Measurements from ENCODE around the gene CYP1A1. TPM values are rescaled to one million over a fixed set of nuclear protein-coding genes. Genes with fewer than 3 reads are reported as not detected.

Gene CYP1A1
- total and polyA plus RNA-seq, 2 of the 13 experiments (the other 11 are each of a cell fraction or from before 2014, with no cell fraction given), result 7.9 to 8.0 TPM

- intact Hi-C loops (cut with micrococcal nuclease; ENCODE audit: unreplicated experiment), result loop anchor here (10.0 kb wide), 1 partner anchor 56 kb away; no protein-coding TSS in a partner anchor
- ATAC-seq (no peak), DNase-seq (ENCODE audit: low spot score) (no peak), FAIRE-seq (no peak)
- Histone ChIP-seq H3K4me1 (ENCODE audit: insufficient read depth, low read length) (peaks cover 13% of the 10 kb centered on the region; the same call in 1 of the 2 replicates), H2AFZ (ENCODE audit: low read length) (no peak overlapping the region), H3K27ac (ENCODE audit: extremely low read length, insufficient read depth, low read length) (no peak overlapping the region), H3K4me3 (replicated peaks in 1 of 3; ENCODE audit: insufficient read depth in 1 of 3, low read depth in 2 of 3, low read length in 3 of 3) (no peak overlapping the region), H3K27me3 (ENCODE audit: control insufficient read depth in 1 of 2, insufficient read depth in 2 of 2, low read length in 2 of 2) (no peaks in the 10 kb centered on the region), H4K20me1 (ENCODE audit: insufficient read depth, low read length) (no peaks in the 10 kb centered on the region), H3K9ac (ENCODE audit: insufficient read depth, low read depth, low read length) (no peak overlapping the region), H3K79me2 (ENCODE audit: insufficient read depth, low read length) (no peaks in the 10 kb centered on the region), H3K4me2 (ENCODE audit: low read depth, low read length) (no peak overlapping the region), H3K9me3 (ENCODE audit: low read length) (no peaks in the 10 kb centered on the region), H3K36me3 (replicated peaks in 1 of 2; ENCODE audit: control insufficient read depth in 1 of 2, insufficient read depth in 2 of 2, low read length in 2 of 2) (no peaks in the 10 kb centered on the region)
- POLR2A ChIA-PET, result no interaction called here
- in situ Hi-C loops (cut with HindIII; ENCODE audit: extremely low pct_ligation_motif_present, low pct_unique_long_range_greater_than_20kb), result no loop called here
- CTCF ChIA-PET (ENCODE audit: low intra/inter-chr PET ratio, low total read pairs), result no interaction called here
- 0% methylated on average over 1 of the region's 1 CpG for WGBS (ENCODE audit: low lambda C conversion rate)
- TF ChIP-seq ZNF530 (CRISPR knock-in tag; IDR thresholded peaks at IDR 0.05; ENCODE audit: low read depth) (no peak), ZNF614 (CRISPR knock-in tag; IDR thresholded peaks at IDR 0.05; ENCODE audit: borderline replicate concordance) (no peak), ETV6 (CRISPR knock-in tag; conservative IDR thresholded peaks at IDR 0.05) (no peak), SOX13 (IDR thresholded peaks at IDR 0.05) (no peak), SOX13 (CRISPR knock-in tag; conservative IDR thresholded peaks at IDR 0.05 in 1 of 2, IDR thresholded peaks at IDR 0.05 in 1 of 2) (no peak), ZNF329 (CRISPR knock-in tag; IDR thresholded peaks at IDR 0.05; ENCODE audit: low read depth) (no peak), ELF3 (CRISPR knock-in tag; IDR thresholded peaks at IDR 0.05) (no peak), ZNF841 (CRISPR knock-in tag; IDR thresholded peaks at IDR 0.05; ENCODE audit: borderline replicate concordance) (no peak)
- no TSS peak for BruUV-seq (replicated peaks)
These were observed 16.3 kb downstream of the CYP1A1 start for GRCh38 chr15:74709011-74709410.

- Histone ChIP-seq H3K36me3 (replicated peaks in 1 of 2; ENCODE audit: control insufficient read depth in 1 of 2, insufficient read depth in 2 of 2, low read length in 2 of 2) (no peaks in the 10 kb centered on the region), H3K4me1 (ENCODE audit: insufficient read depth, low read length) (peaks cover 38% of the 10 kb centered on the region), H4K20me1 (ENCODE audit: insufficient read depth, low read length) (no peaks in the 10 kb centered on the region), H3K4me3 (replicated peaks in 1 of 3; ENCODE audit: insufficient read depth in 1 of 3, low read depth in 2 of 3, low read length in 3 of 3) (peak overlapping the region; percentile 92 to 99 (median 93)), H3K27ac (ENCODE audit: extremely low read length, insufficient read depth, low read length) (peak overlapping the region; percentile 74), H3K27me3 (ENCODE audit: control insufficient read depth in 1 of 2, insufficient read depth in 2 of 2, low read length in 2 of 2) (peaks cover 2 to 4% of the 10 kb centered on the region in 2 experiments; a peak in 2 of 5 replicates), H3K4me2 (ENCODE audit: low read depth, low read length) (peak overlapping the region; percentile 95), H2AFZ (ENCODE audit: low read length) (no peak overlapping the region), H3K9me3 (ENCODE audit: low read length) (no peaks in the 10 kb centered on the region), H3K79me2 (ENCODE audit: insufficient read depth, low read length) (peaks cover 42% of the 10 kb centered on the region), H3K9ac (ENCODE audit: insufficient read depth, low read depth, low read length) (peak overlapping the region; percentile 93)
- POLR2A ChIA-PET, result interaction anchor here (1.8 kb wide), 1 partner anchor 63 kb away, joined by 9 read pairs; no protein-coding TSS in a partner anchor
- BruUV-seq (replicated peaks), result no TSS peak
- intact Hi-C loops (cut with micrococcal nuclease; ENCODE audit: unreplicated experiment) (no loop called here), in situ Hi-C loops (cut with HindIII; ENCODE audit: extremely low pct_ligation_motif_present, low pct_unique_long_range_greater_than_20kb) (no loop called here)
- WGBS (ENCODE audit: low lambda C conversion rate), result 3% methylated on average over 2 of the region's 2 CpGs
- CTCF ChIA-PET (ENCODE audit: low intra/inter-chr PET ratio, low total read pairs), result no interaction called here
- DNase-seq (ENCODE audit: low spot score) (peak; percentile 23), ATAC-seq (peak; percentile 28; the same call in 1 of the 3 replicates), FAIRE-seq (no peak)
- TF ChIP-seq CEBPB (IDR thresholded peaks at IDR 0.05; ENCODE audit: borderline replicate concordance, low read depth, low read length) (peak; percentile 59; the same call in 1 of the 2 replicates), ZKSCAN5 (CRISPR knock-in tag; IDR thresholded peaks at IDR 0.05) (no peak)
These were observed 28.5 kb downstream of the CYP1A1 start for GRCh38 chr15:74696808-74697207.
